ENCODE data around the gene TMEM63B. TPM values are rescaled to one million over a fixed set of nuclear protein-coding genes. Genes with fewer than 3 reads are reported as not detected.
A peak's percentile ranks its signal among the peaks of the same experiment; 100 is the strongest.
"Not testable (repeated sequence)": the region's sequence is repeated elsewhere in the genome, so short reads cannot be mapped to it uniquely, and the experiment has no call there.

TMEM63B gene
- total and polyA plus RNA-seq, 2 donors (not counting 1 experiment from before 2014, with no cell fraction given) = 15.4 to 19.1 TPM

DNA sequence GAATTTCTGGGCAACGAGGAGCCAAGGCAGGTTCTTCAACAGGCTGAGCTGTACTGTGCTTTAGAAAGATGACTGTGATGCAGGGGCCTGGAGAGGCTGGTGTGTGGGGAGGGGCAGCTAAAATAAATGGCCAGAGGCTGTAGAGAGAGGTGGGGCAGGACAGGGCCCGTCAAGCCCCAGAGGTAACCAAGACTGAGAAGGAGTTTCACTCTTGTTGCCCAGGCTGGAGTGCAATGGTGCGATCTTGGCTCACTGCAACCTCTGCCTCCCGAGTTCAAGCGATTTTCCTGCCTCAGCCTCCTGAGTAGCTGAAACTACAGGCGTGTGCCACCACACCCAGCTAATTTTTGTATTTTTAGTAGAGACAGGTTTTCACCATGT, 32.1 kb upstream of the TMEM63B start:
- H3K27me3 Mint-ChIP-seq; H3K36me3 ChIP-seq (replicated peaks in 1 of 2; ENCODE audit: control extremely low read depth in 1 of 2, control insufficient read depth in 1 of 2, extremely low read depth in 1 of 2, insufficient read depth in 2 of 2, low read length in 1 of 2); H3K9ac ChIP-seq (ENCODE audit: low read length); H3K4me3 ChIP-seq (ENCODE audit: control extremely low read depth in 1 of 5, extremely low read depth in 1 of 5, insufficient read depth in 1 of 5, low read depth in 2 of 5, low read length in 4 of 5); DNase-seq; H3K27ac ChIP-seq (ENCODE audit: low read length in 2 of 2); H3K9me3 ChIP-seq (ENCODE audit: control extremely low read depth in 1 of 3, control insufficient read depth in 2 of 3, insufficient read depth in 1 of 3, low read length in 2 of 3); H3K27me3 ChIP-seq (replicated peaks in 1 of 4; ENCODE audit: control extremely low read depth in 1 of 4, control insufficient read depth in 3 of 4, insufficient read depth in 4 of 4, low read length in 3 of 4); H3K4me2 ChIP-seq (replicated peaks; ENCODE audit: low read depth, low read length, poor library complexity, severe bottlenecking); H3K9me3 Mint-ChIP-seq (ENCODE audit: insufficient read depth); H3K4me3 Mint-ChIP-seq; H3K4me1 Mint-ChIP-seq; ATAC-seq (ENCODE audit: low read depth); intact Hi-C loops (cut with micrococcal nuclease); H4K20me1 ChIP-seq (ENCODE audit: control insufficient read depth, insufficient read depth, low read length, poor library complexity, severe bottlenecking); H3K79me2 ChIP-seq (ENCODE audit: control insufficient read depth, insufficient read depth, low read length); H2AFZ ChIP-seq (ENCODE audit: insufficient read depth, low read depth, low read length, poor library complexity, severe bottlenecking); H3K4me1 ChIP-seq (ENCODE audit: control insufficient read depth in 2 of 2, insufficient read depth in 2 of 2, low read length in 2 of 2); POLR2A ChIA-PET; H3K27ac Mint-ChIP-seq: not testable (repeated sequence)
- CTCF ChIA-PET = interaction anchor here (0.9 to 6.5 kb wide), 12 partner anchors 11 to 242 kb away, joined by 3 to 89 read pairs (median 5); partner anchors contain the start of gene TMEM151B
- WGBS (ENCODE audit: insufficient coverage) = 67% methylated on average over 4 of the region's 6 CpGs

GRCh38 chr6:44096612-44097011, 30.7 kb upstream of the TMEM63B start:
- Histone ChIP-seq H3K4me1 (ENCODE audit: control insufficient read depth in 2 of 2, insufficient read depth in 2 of 2, low read length in 2 of 2) (no peaks in the 10 kb centered on the region), H3K36me3 (replicated peaks in 1 of 2; ENCODE audit: control extremely low read depth in 1 of 2, control insufficient read depth in 1 of 2, extremely low read depth in 1 of 2, insufficient read depth in 2 of 2, low read length in 1 of 2) (peaks cover 0 to 6% of the 10 kb centered on the region in 2 experiments), H3K79me2 (ENCODE audit: control insufficient read depth, insufficient read depth, low read length) (no peaks in the 10 kb centered on the region), H3K9me3 (ENCODE audit: control extremely low read depth in 1 of 3, control insufficient read depth in 2 of 3, insufficient read depth in 1 of 3, low read length in 2 of 3) (no peaks in the 10 kb centered on the region), H2AFZ (ENCODE audit: insufficient read depth, low read depth, low read length, poor library complexity, severe bottlenecking) (no peak overlapping the region), H3K4me3 (ENCODE audit: control extremely low read depth in 1 of 5, extremely low read depth in 1 of 5, insufficient read depth in 1 of 5, low read depth in 2 of 5, low read length in 4 of 5) (no peak overlapping the region), H3K27ac (ENCODE audit: low read length in 2 of 2) (no peak overlapping the region), H3K27me3 (replicated peaks in 1 of 4; ENCODE audit: control extremely low read depth in 1 of 4, control insufficient read depth in 3 of 4, insufficient read depth in 4 of 4, low read length in 3 of 4) (no peaks in the 10 kb centered on the region), H4K20me1 (ENCODE audit: control insufficient read depth, insufficient read depth, low read length, poor library complexity, severe bottlenecking) (peaks cover 6% of the 10 kb centered on the region), H3K9ac (ENCODE audit: low read length) (no peak overlapping the region), H3K4me2 (replicated peaks; ENCODE audit: low read depth, low read length, poor library complexity, severe bottlenecking) (no peak overlapping the region)
- CTCF ChIA-PET = interaction anchor here (0.5 to 6.5 kb wide), 33 partner anchors 10 to 483 kb away, joined by 3 to 89 read pairs (median 5); no protein-coding TSS in a partner anchor
- Mint-ChIP-seq H3K27me3 (no peaks in the 10 kb centered on the region), H3K27ac (no peak overlapping the region), H3K4me1 (no peaks in the 10 kb centered on the region), H3K4me3 (no peak overlapping the region), H3K9me3 (ENCODE audit: insufficient read depth) (no peaks in the 10 kb centered on the region)
- intact Hi-C loops (cut with micrococcal nuclease) = loop anchor here (1.0 kb wide), 3 partner anchors 56 to 208 kb away; no protein-coding TSS in a partner anchor
- POLR2A ChIA-PET = no interaction called here
- peak; percentile 84 for DNase-seq
- WGBS (ENCODE audit: insufficient coverage) = 39% methylated on average over 3 of the region's 3 CpGs
- TF ChIP-seq EZH2 (IDR thresholded peaks at IDR 0.05; ENCODE audit: borderline replicate concordance, insufficient read depth, low read depth, low read length, poor library complexity, severe bottlenecking) (no peak), CTCF (IDR thresholded peaks at IDR 0.05) (peak; percentile 79)
- ATAC-seq (ENCODE audit: low read depth) = peak; percentile 89
